ENCODE measurements around the gene OBSCN. TPM values are rescaled to one million over a fixed set of nuclear protein-coding genes. Genes with fewer than 3 reads are reported as not detected.
"Not testable (repeated sequence)": the region's sequence is repeated elsewhere in the genome, so short reads cannot be mapped to it uniquely, and the experiment has no call there.

OBSCN gene
- polyA plus RNA-seq, 12 donors = 147 to 517 (median 269) TPM

GRCh38 chr1:228212966-228213844 is 5.4 kb downstream of the OBSCN start:
- DNase-seq = peak; percentile 61

GRCh38 chr1:228213917-228214808 is 6.3 kb downstream of the OBSCN start:
- DNase-seq = no peak

GRCh38 chr1:228214921-228215662 is 7.2 kb downstream of the OBSCN start:
- no peak for DNase-seq

- DNase-seq = no peak
These were observed 7.8 kb downstream of the OBSCN start for GRCh38 chr1:228215663-228216116.

GRCh38 chr1:228216371-228217320 is 8.8 kb downstream of the OBSCN start:
- DNase-seq = no peak

GRCh38 chr1:228217551-228218344 is 9.9 kb downstream of the OBSCN start:
- DNase-seq = no peak

GRCh38 chr1:228218513-228219244 is 10.8 kb downstream of the OBSCN start:
- no peak for DNase-seq

- no peak for DNase-seq
These were observed 11.6 kb downstream of the OBSCN start for GRCh38 chr1:228219245-228219961.

- no peak for DNase-seq
These were observed 12.3 kb downstream of the OBSCN start for GRCh38 chr1:228219962-228220780.

GRCh38 chr1:228221097-228221496 is 13.3 kb downstream of the OBSCN start:
- not testable (repeated sequence) for DNase-seq

- no peak for DNase-seq
These were observed 14.7 kb downstream of the OBSCN start for GRCh38 chr1:228222548-228222947.

GRCh38 chr1:228224198-228225164 is 16.6 kb downstream of the OBSCN start:
- no peak for DNase-seq

- DNase-seq = no peak
These were observed 17.4 kb downstream of the OBSCN start for GRCh38 chr1:228225165-228225710.

GRCh38 chr1:228225740-228226139 is 17.9 kb downstream of the OBSCN start:
- DNase-seq = no peak

- no peak for DNase-seq
These were observed 18.5 kb downstream of the OBSCN start for GRCh38 chr1:228226141-228226874.

Measured in muscle of arm (tissue), 12 donors.